Activated naive CD8-positive, alpha-beta T cell treated with anti-CD3 and anti-CD28 coated beads, Interleukin-2, amount 10 ng/mL, durations not matched to agents 7 days and 5 days (primary cell): ENCODE data around the gene SAC3D1. TPM values are rescaled to one million over a fixed set of nuclear protein-coding genes. Genes with fewer than 3 reads are reported as not detected.

Source experiments
- ATAC-seq: fragments of 150-1000 bp; cut with Tn5 transposase; one replicate; pipeline ENCODE4 v1.10.0; 2021; ENCODE audit warnings: low read depth, moderate library complexity
- POLR2A ChIA-PET: fragments of 350-600 bp; sonication (Branson Sonifier 250); formaldehyde crosslinking; loops from one replicate; lab custom pipeline; 2021; ENCODE audit warnings: antibody characterized with exemption; lab: Charles Lee
- DNase-seq: peaks from one replicate; pipeline ENCODE4 v3.0.0; 2021
- H3K27ac Mint-ChIP-seq: one replicate; pipeline ENCODE4 v1.8.0; 2022; ENCODE audit warnings: mild to moderate bottlenecking, mixed read lengths
- H3K27me3 Mint-ChIP-seq: one replicate; pipeline ENCODE4 v1.8.0; 2022; ENCODE audit warnings: mild to moderate bottlenecking, moderate library complexity, mixed read lengths
- H3K36me3 Mint-ChIP-seq: one replicate; pipeline ENCODE4 v1.8.0; 2021; ENCODE audit warnings: mild to moderate bottlenecking, mixed read lengths
- H3K4me1 Mint-ChIP-seq: one replicate; pipeline ENCODE4 v1.8.0; 2021; ENCODE audit warnings: mixed read lengths
- H3K4me3 Mint-ChIP-seq: one replicate; pipeline ENCODE4 v1.8.0; 2022; ENCODE audit warnings: mild to moderate bottlenecking, moderate library complexity, mixed read lengths
- H3K9me3 Mint-ChIP-seq: one replicate; pipeline ENCODE4 v1.8.0; 2021; ENCODE audit warnings: mixed read lengths
- microRNA-seq: library from miRNA; unstranded; fragments of <30 nt; microRNA quantifications from one replicate; pipeline ENCODE4 v1.2.0, GENCODE V29; 2022
- total RNA-seq, 2 experiments: library from RNA; stranded (reverse); gene quantifications; one replicate each; pipeline ENCODE4 v1.2.3, GENCODE V29; 2021

Gene SAC3D1
- total RNA-seq, 2 experiments from 2014 or later: 24.2 to 25.8 TPM

DNA sequence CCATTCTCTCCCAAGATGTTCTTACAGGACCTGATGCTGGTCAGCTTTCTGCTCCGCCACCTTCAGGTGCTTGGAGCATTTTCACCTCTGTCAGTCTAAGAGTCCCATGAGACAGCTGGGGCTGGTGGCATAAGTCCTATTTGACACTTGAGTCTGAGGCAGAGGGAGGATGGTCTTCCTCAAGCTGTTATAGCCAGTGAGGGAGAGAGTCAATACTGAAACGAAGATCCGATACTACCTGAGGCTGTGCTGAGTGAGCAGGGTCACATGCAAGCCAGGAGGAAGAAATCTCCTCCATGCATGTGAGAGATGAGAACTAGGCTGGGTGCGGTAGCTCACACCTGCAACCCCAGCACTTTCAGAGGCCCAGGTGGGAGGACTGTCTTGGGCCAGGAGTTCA is 48.6 kb downstream of the SAC3D1 start:
- ATAC-seq: no peak
- Mint-ChIP-seq H3K27me3 (no peaks in the 10 kb centered on the region), H3K27ac (peak overlapping the region; percentile 63), H3K9me3 (no peaks in the 10 kb centered on the region), H3K4me1 (peaks cover 12% of the 10 kb centered on the region), H3K36me3 (peaks cover 12% of the 10 kb centered on the region), H3K4me3 (no peak overlapping the region)
- no peak for DNase-seq
- POLR2A ChIA-PET: interaction anchor here (1.1 to 1.5 kb wide), 2 partner anchors 9 to 75 kb away, joined by 4 read pairs; partner anchors contain the start of gene ARL2

- Mint-ChIP-seq H3K9me3 (no peaks in the 10 kb centered on the region), H3K36me3 (peaks cover 11% of the 10 kb centered on the region), H3K27ac (no peak overlapping the region), H3K4me1 (peaks cover 5% of the 10 kb centered on the region), H3K4me3 (no peak overlapping the region), H3K27me3 (no peaks in the 10 kb centered on the region)
- DNase-seq (no peak), ATAC-seq (no peak)
- POLR2A ChIA-PET: interaction anchor here (0.7 to 1.1 kb wide), 2 partner anchors 8 to 59 kb away, joined by 3 to 4 read pairs; no protein-coding TSS in a partner anchor
Measured at GRCh38 chr11:65090628-65091027, 49.6 kb downstream of the SAC3D1 start.

Small RNAs within 50 kb of the gene (microRNA-seq; reads per million reads assigned to microRNA genes)
- not detected for gene MIR6879

Other genes with a start within 250 kb of the SAC3D1 start
- gene MAP4K2, start 238.0 kb upstream of the SAC3D1 start, total RNA-seq: 10 to 100 TPM; 92.0 to 96.2 TPM
- 10 to 100 TPM; 37.4 to 39.0 TPM for gene MEN1, start 230.7 kb upstream of the SAC3D1 start, total RNA-seq
- 1 to 10 TPM; 3.4 to 3.5 TPM for gene CDC42BPG, start 196.6 kb upstream of the SAC3D1 start, total RNA-seq
- 100 to 1,000 TPM; 187 to 195 TPM for gene EHD1, start 162.6 kb upstream of the SAC3D1 start, total RNA-seq
- 10 to 100 TPM; 34.5 to 39.7 TPM for gene ATG2A, start 124.0 kb upstream of the SAC3D1 start, total RNA-seq
- 10 to 100 TPM; 18.6 to 22.3 TPM for gene PPP2R5B, start 116.5 kb upstream of the SAC3D1 start, total RNA-seq
- gene GPHA2, start 105.3 kb upstream of the SAC3D1 start, total RNA-seq: not detected
- gene MAJIN, start 69.1 kb upstream of the SAC3D1 start, total RNA-seq: not detected
- gene BATF2, start 44.2 kb upstream of the SAC3D1 start, total RNA-seq: 1 to 10 TPM; 1.2 TPM
- 10 to 100 TPM; 69.5 to 70.2 TPM for gene ARL2, start 27.1 kb upstream of the SAC3D1 start, total RNA-seq
- 10 to 100 TPM; 22.4 to 28.3 TPM for gene SNX15, start 13.8 kb upstream of the SAC3D1 start, total RNA-seq
- gene NAALADL1, start 17.3 kb downstream of the SAC3D1 start, total RNA-seq: 10 to 100 TPM; 19.8 to 22.3 TPM
- 10 to 100 TPM; 85.5 to 95.7 TPM for gene CDCA5, start 42.8 kb downstream of the SAC3D1 start, total RNA-seq
- gene ZFPL1, start 43.0 kb downstream of the SAC3D1 start, total RNA-seq: 10 to 100 TPM; 37.3 to 41.2 TPM
- gene VPS51, start 55.0 kb downstream of the SAC3D1 start, total RNA-seq: 100 to 1,000 TPM; 130 to 138 TPM
- 10 to 100 TPM; 26.1 to 26.2 TPM for gene TM7SF2, start 70.7 kb downstream of the SAC3D1 start, total RNA-seq
- gene ZNHIT2, start 76.5 kb downstream of the SAC3D1 start, total RNA-seq: 10 to 100 TPM; 11.1 to 11.9 TPM
- 1,000 to 10,000 TPM; 1,110 to 1,162 TPM for gene FAU, start 80.9 kb downstream of the SAC3D1 start, total RNA-seq
- 10 to 100 TPM; 50.7 to 53.6 TPM for gene MRPL49, start 81.1 kb downstream of the SAC3D1 start, total RNA-seq
- 10 to 100 TPM; 43.4 to 45.1 TPM for gene SYVN1, start 93.3 kb downstream of the SAC3D1 start, total RNA-seq
- gene SPDYC, start 129.0 kb downstream of the SAC3D1 start, total RNA-seq: not detected
- 100 to 1,000 TPM; 164 to 174 TPM for gene CAPN1, start 140.7 kb downstream of the SAC3D1 start, total RNA-seq
- gene POLA2, start 220.8 kb downstream of the SAC3D1 start, total RNA-seq: 10 to 100 TPM; 57.3 to 62.2 TPM